Airway epithelial cell (primary cell): ENCODE measurements around the gene JAKMIP2. TPM values are rescaled to one million over a fixed set of nuclear protein-coding genes. Genes with fewer than 3 reads are reported as not detected.

ENCODE experiments used
- total RNA-seq: library from RNA; depleted of rRNA; stranded (reverse); fragments of >200 nt; gene quantifications from 2 replicates; pipeline ENCODE4 v1.2.3, GENCODE V29; 2015

The JAKMIP2 gene
- total RNA-seq = 0.14 TPM in 2 replicates

GRCh38 chr5:147782110-147783028 lies at the start of gene JAKMIP2:
JAKMIP2 (minus strand) TSS chr5:147782728; CDS start chr5:147671806, 110,922 bp downstream.

DNA sequence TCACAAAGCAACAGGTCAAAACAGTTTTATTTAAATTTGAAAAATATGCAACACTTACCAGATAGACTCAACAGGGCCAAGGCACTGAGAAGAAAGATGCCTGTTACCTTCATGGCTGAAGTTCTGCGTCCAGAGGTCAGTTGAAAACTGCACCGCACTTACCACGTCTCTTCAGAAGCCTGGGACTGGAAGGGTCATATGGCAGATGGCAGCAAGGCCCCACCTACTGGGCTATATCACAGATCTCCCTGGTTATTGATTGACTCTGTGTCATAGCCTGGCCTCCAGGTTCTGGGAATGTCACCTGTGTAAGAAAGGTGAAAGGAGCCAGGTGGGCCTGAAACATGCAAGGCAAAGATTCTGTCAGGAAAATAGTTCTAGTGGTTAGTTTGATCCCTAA lies 48.9 kb upstream of the JAKMIP2 start, which contains the start of gene SPINK1:
TSS of gene SPINK1 (minus strand) at position 207 of the 400 bp plus-strand sequence. CDS start at position 113, 94 bp downstream.

Other genes with a start within 250 kb of the JAKMIP2 start
- gene SPINK1, start 48.9 kb upstream of the JAKMIP2 start, total RNA-seq = not detected in 2 replicates
- gene SCGB3A2, start 96.0 kb upstream of the JAKMIP2 start, total RNA-seq = not detected in 2 replicates
- gene C5orf46, start 123.8 kb upstream of the JAKMIP2 start, total RNA-seq = 3.7 TPM in 1 of 2 replicates, not detected in the other